HepG2 (cell line): ENCODE results near the gene CENPC. TPM values are rescaled to one million over a fixed set of nuclear protein-coding genes. Genes with fewer than 3 reads are reported as not detected.

Experiments
- ATAC-seq: fragments of 200-7000 bp; cut with Tn5 transposase; 3 replicates; pipeline ENCODE4 v1.9.1; 2020; ENCODE audit warnings: mild to moderate bottlenecking, moderate library complexity
- BruUV-seq: library from RNA; stranded (reverse); fragments of 400-500 nt; replicated peaks from 2 replicates; lab custom pipeline; 2021; lab: Mats Ljungman, UMichigan
- CTCF ChIA-PET: fragments of 300-600 bp; formaldehyde crosslinking; extraction: SDS; loops from one replicate; lab custom pipeline; 2021; ENCODE audit warnings: low total read pairs, inconsistent platforms, low intra/inter-chr PET ratio; lab: Yijun Ruan, JAX
- POLR2A ChIA-PET: fragments of 350-600 bp; sonication (Branson Sonifier 250); formaldehyde crosslinking; loops from one replicate; lab custom pipeline; 2020; ENCODE audit warnings: antibody characterized with exemption, inconsistent platforms; lab: Yijun Ruan, JAX
- DNase-seq: peaks from one replicate; pipeline ENCODE4 v3.0.0-alpha.2; 2015; ENCODE audit warnings: low spot score
- FAIRE-seq: peaks from 3 replicates; lab custom pipeline; 2011; peaks lifted over from hg19 to GRCh38; lab: Jason Lieb, UNC
- H2AFZ ChIP-seq: one replicate; pipeline ENCODE4 v1.6.1; 2011; ENCODE audit warnings: low read length, inconsistent platforms
- H3K27ac ChIP-seq: fragments of 300-600 bp; 3 replicates; pipeline ENCODE4 v1.8.0; 2011; ENCODE audit warnings: mixed run types, mild to moderate bottlenecking, mixed read lengths, low read length, inconsistent platforms; ENCODE audit not compliant: insufficient read depth; ENCODE audit errors: extremely low read length
- H3K27me3 ChIP-seq, 2 experiments: fragments of 200-600 bp in 1 of 2; 2 replicates in 1 of 2; 3 replicates in 1 of 2; pipeline versions ENCODE4 v1.6.0 to v1.8.0; 2011; ENCODE audit warnings: low read length in 2 of 2, mild to moderate bottlenecking in 2 of 2, moderate library complexity in 2 of 2, inconsistent platforms in 1 of 2; ENCODE audit not compliant: insufficient read depth in 2 of 2, control insufficient read depth in 1 of 2
- H3K36me3 ChIP-seq, 2 experiments: fragments of 200-600 bp in 1 of 2; replicated peaks in 1 of 2; 2 replicates in 1 of 2; 3 replicates in 1 of 2; pipeline versions ENCODE4 v1.5.1 to v1.8.0; 2011; ENCODE audit warnings: low read length in 2 of 2, inconsistent platforms in 1 of 2; ENCODE audit not compliant: insufficient read depth in 2 of 2, control insufficient read depth in 1 of 2
- H3K4me1 ChIP-seq: 2 replicates; pipeline ENCODE4 v1.5.1; 2012; ENCODE audit warnings: low read length, inconsistent platforms; ENCODE audit not compliant: insufficient read depth
- H3K4me2 ChIP-seq: 2 replicates; pipeline ENCODE4 v1.6.0; 2011; ENCODE audit warnings: low read depth, low read length, inconsistent platforms
- H3K4me3 ChIP-seq, 3 experiments: fragments of 200-600 bp in 1 of 3; sonication (generic), shearing (Covaris generic) in 1 of 3; replicated peaks in 1 of 3; 2 replicates each; pipeline ENCODE4 v1.5.1; 2011 to 2016; ENCODE audit warnings: low read length in 3 of 3, inconsistent platforms in 2 of 3, low read depth in 2 of 3, mild to moderate bottlenecking in 2 of 3, control low read depth in 1 of 3, mixed read lengths in 1 of 3; ENCODE audit not compliant: insufficient read depth in 1 of 3
- H3K79me2 ChIP-seq: one replicate; pipeline ENCODE4 v1.6.1; 2011; ENCODE audit warnings: low read length, inconsistent platforms; ENCODE audit not compliant: insufficient read depth
- H3K9ac ChIP-seq: 2 replicates; pipeline ENCODE4 v1.6.0; 2011; ENCODE audit warnings: mild to moderate bottlenecking, low read depth, low read length, inconsistent platforms; ENCODE audit not compliant: insufficient read depth
- H3K9me3 ChIP-seq: 2 replicates; pipeline ENCODE4 v1.5.1; 2012; ENCODE audit warnings: mild to moderate bottlenecking, low read length
- H4K20me1 ChIP-seq: 2 replicates; pipeline ENCODE4 v1.6.0; 2011; ENCODE audit warnings: inconsistent platforms, mild to moderate bottlenecking, low read length, moderate library complexity; ENCODE audit not compliant: insufficient read depth
- CBX2 ChIP-seq, 2 experiments: fragments of 200-600 bp in 1 of 2; sonication (generic); formaldehyde crosslinking in 1 of 2; IDR thresholded peaks; 2 replicates each; pipeline versions ENCODE4 v1.7.0 to v1.8.1; 2018 to 2022; ENCODE audit warnings: low read depth in 2 of 2, low read length in 1 of 2, mild to moderate bottlenecking in 1 of 2, missing genetic modification reagents in 1 of 2
- CEBPG ChIP-seq: IDR thresholded peaks from 2 replicates; pipeline ENCODE4 v1.6.1; 2016
- POLR2AphosphoS2 ChIP-seq: IDR thresholded peaks from 2 replicates; pipeline ENCODE4 v1.6.1; 2011; ENCODE audit warnings: low read depth, low read length, improper control_type of control experiment
- RARA ChIP-seq: IDR thresholded peaks from 2 replicates; pipeline ENCODE4 v1.6.1; 2016; ENCODE audit warnings: missing genetic modification reagents, missing compliant biosample characterization
- ZMAT3 ChIP-seq: sonication (generic); formaldehyde crosslinking; conservative IDR thresholded peaks from 2 replicates; pipeline ENCODE4 v1.7.0; 2021; ENCODE audit warnings: missing genetic modification reagents
- ZNF607 ChIP-seq: sonication (generic); formaldehyde crosslinking; IDR thresholded peaks from 2 replicates; pipeline ENCODE4 v1.5.1; 2020; ENCODE audit warnings: missing genetic modification reagents, mild to moderate bottlenecking, borderline replicate concordance
- ZNF839 ChIP-seq: sonication (generic); formaldehyde crosslinking; IDR thresholded peaks from 2 replicates; pipeline ENCODE4 v1.4.0; 2020; ENCODE audit warnings: missing genetic modification reagents, mild to moderate bottlenecking, borderline replicate concordance
- ZSCAN12 ChIP-seq: sonication (generic); formaldehyde crosslinking; IDR thresholded peaks from 2 replicates; pipeline ENCODE4 v1.9.0; 2021; ENCODE audit warnings: mild to moderate bottlenecking, missing genetic modification reagents
- WGBS: methylation state at CpG from one replicate; pipeline ENCODE4 v1.1.6; 2017; ENCODE audit warnings: low lambda C conversion rate; 5-methylcytosine and 5-hydroxymethylcytosine counted together
- in situ Hi-C: cut with HindIII; loops from 2 replicates; pipeline ENCODE4 v1.10.0; 2017; ENCODE audit warnings: low pct_unique_long_range_greater_than_20kb; ENCODE audit not compliant: extremely low pct_ligation_motif_present
- intact Hi-C: fragments of 100-400 bp; cut with micrococcal nuclease; formaldehyde crosslinking; loops from one replicate; pipeline ENCODE4 v1.10.0; 2022; ENCODE audit not compliant: unreplicated experiment
- polyA plus RNA-seq, 8 experiments: library from polyadenylated mRNA; depleted of rRNA in 3 of 8; stranded (reverse) in 7 of 8; unstranded in 1 of 8; fragments of >200 nt; fragmentation: Illumina TruSeq in 4 of 8; extraction: Trizol in 4 of 8; gene quantifications; 2 replicates each; pipeline versions ENCODE4 v1.2.1 to v1.2.3, GENCODE V29; 2011 to 2016; ENCODE audit warnings: low read depth in 4 of 8, missing spikeins in 1 of 8, mixed read lengths in 1 of 8; ENCODE audit not compliant: insufficient read depth in 1 of 8
- total RNA-seq, 5 experiments: library from RNA; depleted of rRNA; stranded (reverse); fragments of >200 nt; fragmentation: Illumina TruSeq; extraction: Trizol; gene quantifications; 2 replicates each; pipeline ENCODE4 v1.2.3, GENCODE V29; 2016; ENCODE audit warnings: low read depth in 1 of 5
- TF ChIP-seq, protein P1 (sequence below): fragments of 450-650 bp; IDR thresholded peaks from 2 replicates; pipeline ENCODE4 v1.6.1; 2016
- TF ChIP-seq, protein P2 (sequence below), 2 experiments: sonication (generic) in 1 of 2; formaldehyde crosslinking in 1 of 2; IDR thresholded peaks; 2 replicates each; pipeline versions ENCODE4 v1.6.1 to v1.9.0; 2014 to 2022; ENCODE audit warnings: antibody characterized with exemption in 1 of 2, borderline replicate concordance in 1 of 2, inconsistent platforms in 1 of 2, low read depth in 1 of 2, missing genetic modification reagents in 1 of 2

The CENPC gene
- total and polyA plus RNA-seq, 2 of the 13 experiments (the other 11 are each of a cell fraction or from before 2014, with no cell fraction given), result 4.7 to 16.4 TPM

DNA sequence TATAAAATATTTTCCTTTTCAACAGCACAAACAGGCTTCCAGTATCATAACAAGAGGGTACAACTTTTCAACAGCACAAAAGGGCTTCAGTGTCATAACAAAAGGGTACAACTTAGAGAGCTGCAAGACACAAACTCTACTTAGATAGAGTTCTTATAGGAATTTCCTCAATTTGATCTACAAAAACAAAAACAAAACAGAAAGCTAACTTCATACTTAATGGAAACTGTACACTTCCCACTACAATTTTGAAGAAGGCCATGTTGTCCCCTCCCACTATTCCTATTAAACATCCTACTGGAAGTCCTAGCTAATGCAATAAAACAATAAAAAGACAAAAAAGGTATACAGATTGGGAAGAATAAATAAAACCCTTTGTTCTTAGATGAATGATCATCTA, 96.7 kb downstream of the CENPC start:
- no TSS peak for BruUV-seq
- no peak overlapping the region for H3K9ac ChIP-seq
- no peak overlapping the region for H3K4me3 ChIP-seq
- peaks cover 10% of the 10 kb centered on the region; the same call in 1 of the 2 replicates for H3K4me1 ChIP-seq
- H3K79me2 ChIP-seq, result no peaks in the 10 kb centered on the region
- no peaks in the 10 kb centered on the region for H3K9me3 ChIP-seq
- H3K27ac ChIP-seq, result no peak overlapping the region
- intact Hi-C loops (no loop called here), in situ Hi-C loops (no loop called here)
- no peak overlapping the region for H3K4me2 ChIP-seq
- ChIA-PET CTCF (no interaction called here), POLR2A (no interaction called here)
- ATAC-seq (no peak), FAIRE-seq (no peak), DNase-seq (no peak)
- no peaks in the 10 kb centered on the region; a peak in 1 of 5 replicates for H3K27me3 ChIP-seq
- H2AFZ ChIP-seq, result no peak overlapping the region
- TF ChIP-seq ZNF607 (CRISPR knock-in tag) (no peak), CBX2 (IDR thresholded peaks at IDR 0.05; ENCODE audit: low read depth, low read length) (no peak), CBX2 (CRISPR knock-in tag; IDR thresholded peaks at IDR 0.05; ENCODE audit: low read depth) (no peak), ZSCAN12 (no peak), CEBPG (CRISPR knock-in tag) (no peak)
- H3K36me3 ChIP-seq, result no peaks in the 10 kb centered on the region
- H4K20me1 ChIP-seq, result no peaks in the 10 kb centered on the region

DNA sequence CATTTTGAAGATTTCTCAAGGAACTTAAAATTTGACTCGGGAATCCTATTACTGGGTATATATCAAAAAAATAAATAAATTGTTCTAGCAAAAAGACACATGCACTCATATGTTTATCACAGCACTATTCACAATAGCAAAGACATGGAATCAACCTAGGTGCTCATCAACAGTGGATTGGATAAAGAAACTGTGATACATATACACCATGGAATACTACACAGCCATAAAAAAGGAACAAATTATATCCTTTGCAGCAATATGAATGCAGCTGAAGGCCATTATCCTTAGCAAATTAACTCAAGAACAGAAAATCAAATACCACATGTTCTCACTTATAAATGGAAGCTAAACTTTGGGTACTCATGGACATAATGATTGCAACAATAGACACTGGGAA, 97.4 kb downstream of the CENPC start:
- H3K27me3 ChIP-seq, result no peaks in the 10 kb centered on the region; a peak in 1 of 5 replicates
- no peak overlapping the region for H3K4me3 ChIP-seq
- FAIRE-seq (no peak), DNase-seq (no peak), ATAC-seq (no peak)
- no peaks in the 10 kb centered on the region for H3K79me2 ChIP-seq
- ChIA-PET POLR2A (no interaction called here), CTCF (no interaction called here)
- no peak overlapping the region for H3K4me2 ChIP-seq
- intact Hi-C loops, result no loop called here
- no peak overlapping the region for H3K9ac ChIP-seq
- H3K9me3 ChIP-seq, result no peaks in the 10 kb centered on the region
- 100% methylated on average over 1 of the region's 1 CpG for WGBS
- no peaks in the 10 kb centered on the region for H3K36me3 ChIP-seq
- no peak overlapping the region for H2AFZ ChIP-seq
- no peaks in the 10 kb centered on the region for H4K20me1 ChIP-seq
- BruUV-seq, result no TSS peak
- H3K27ac ChIP-seq, result no peak overlapping the region
- in situ Hi-C loops, result no loop called here
- peaks cover 5% of the 10 kb centered on the region; the same call in 1 of the 2 replicates for H3K4me1 ChIP-seq
- TF ChIP-seq, protein P1, sequence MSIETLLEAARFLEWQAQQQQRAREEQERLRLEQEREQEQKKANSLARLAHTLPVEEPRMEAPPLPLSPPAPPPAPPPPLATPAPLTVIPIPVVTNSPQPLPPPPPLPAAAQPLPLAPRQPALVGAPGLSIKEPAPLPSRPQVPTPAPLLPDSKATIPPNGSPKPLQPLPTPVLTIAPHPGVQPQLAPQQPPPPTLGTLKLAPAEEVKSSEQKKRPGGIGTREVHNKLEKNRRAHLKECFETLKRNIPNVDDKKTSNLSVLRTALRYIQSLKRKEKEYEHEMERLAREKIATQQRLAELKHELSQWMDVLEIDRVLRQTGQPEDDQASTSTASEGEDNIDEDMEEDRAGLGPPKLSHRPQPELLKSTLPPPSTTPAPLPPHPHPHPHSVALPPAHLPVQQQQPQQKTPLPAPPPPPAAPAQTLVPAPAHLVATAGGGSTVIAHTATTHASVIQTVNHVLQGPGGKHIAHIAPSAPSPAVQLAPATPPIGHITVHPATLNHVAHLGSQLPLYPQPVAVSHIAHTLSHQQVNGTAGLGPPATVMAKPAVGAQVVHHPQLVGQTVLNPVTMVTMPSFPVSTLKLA, result no peak
- TF ChIP-seq, protein P2, sequence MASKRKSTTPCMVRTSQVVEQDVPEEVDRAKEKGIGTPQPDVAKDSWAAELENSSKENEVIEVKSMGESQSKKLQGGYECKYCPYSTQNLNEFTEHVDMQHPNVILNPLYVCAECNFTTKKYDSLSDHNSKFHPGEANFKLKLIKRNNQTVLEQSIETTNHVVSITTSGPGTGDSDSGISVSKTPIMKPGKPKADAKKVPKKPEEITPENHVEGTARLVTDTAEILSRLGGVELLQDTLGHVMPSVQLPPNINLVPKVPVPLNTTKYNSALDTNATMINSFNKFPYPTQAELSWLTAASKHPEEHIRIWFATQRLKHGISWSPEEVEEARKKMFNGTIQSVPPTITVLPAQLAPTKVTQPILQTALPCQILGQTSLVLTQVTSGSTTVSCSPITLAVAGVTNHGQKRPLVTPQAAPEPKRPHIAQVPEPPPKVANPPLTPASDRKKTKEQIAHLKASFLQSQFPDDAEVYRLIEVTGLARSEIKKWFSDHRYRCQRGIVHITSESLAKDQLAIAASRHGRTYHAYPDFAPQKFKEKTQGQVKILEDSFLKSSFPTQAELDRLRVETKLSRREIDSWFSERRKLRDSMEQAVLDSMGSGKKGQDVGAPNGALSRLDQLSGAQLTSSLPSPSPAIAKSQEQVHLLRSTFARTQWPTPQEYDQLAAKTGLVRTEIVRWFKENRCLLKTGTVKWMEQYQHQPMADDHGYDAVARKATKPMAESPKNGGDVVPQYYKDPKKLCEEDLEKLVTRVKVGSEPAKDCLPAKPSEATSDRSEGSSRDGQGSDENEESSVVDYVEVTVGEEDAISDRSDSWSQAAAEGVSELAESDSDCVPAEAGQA (IDR thresholded peaks at IDR 0.05; ENCODE audit: low read depth), result no peak
- TF ChIP-seq, protein P2 (CRISPR knock-in tag; IDR thresholded peaks at IDR 0.05; ENCODE audit: borderline replicate concordance), result no peak
- TF ChIP-seq ZMAT3 (CRISPR knock-in tag) (no peak), ZNF839 (CRISPR knock-in tag) (no peak), RARA (CRISPR knock-in tag) (no peak), POLR2AphosphoS2 (no peak)
